ENCODE measurements around the gene VWA3B.

VWA3B gene

GRCh38 chr2:98335271-98335670 is 248.3 kb downstream of the VWA3B start:
- DNase-seq (ENCODE audit: low spot score) = no peak

GRCh38 chr2:98341241-98341640 is 254.3 kb downstream of the VWA3B start:
- DNase-seq (ENCODE audit: low spot score) = no peak

- DNase-seq (ENCODE audit: low spot score) = peak; percentile 39
Observed at GRCh38 chr2:98343285-98343684, 256.3 kb downstream of the VWA3B start.

GRCh38 chr2:98346311-98347236 is 259.6 kb downstream of the VWA3B start, which contains the start of gene CNGA3:
Gene CNGA3 (plus strand): TSS chr2:98346456. CDS start chr2:98369976, 23,520 bp downstream.
- DNase-seq (ENCODE audit: low spot score) = peak; percentile 62

DNA sequence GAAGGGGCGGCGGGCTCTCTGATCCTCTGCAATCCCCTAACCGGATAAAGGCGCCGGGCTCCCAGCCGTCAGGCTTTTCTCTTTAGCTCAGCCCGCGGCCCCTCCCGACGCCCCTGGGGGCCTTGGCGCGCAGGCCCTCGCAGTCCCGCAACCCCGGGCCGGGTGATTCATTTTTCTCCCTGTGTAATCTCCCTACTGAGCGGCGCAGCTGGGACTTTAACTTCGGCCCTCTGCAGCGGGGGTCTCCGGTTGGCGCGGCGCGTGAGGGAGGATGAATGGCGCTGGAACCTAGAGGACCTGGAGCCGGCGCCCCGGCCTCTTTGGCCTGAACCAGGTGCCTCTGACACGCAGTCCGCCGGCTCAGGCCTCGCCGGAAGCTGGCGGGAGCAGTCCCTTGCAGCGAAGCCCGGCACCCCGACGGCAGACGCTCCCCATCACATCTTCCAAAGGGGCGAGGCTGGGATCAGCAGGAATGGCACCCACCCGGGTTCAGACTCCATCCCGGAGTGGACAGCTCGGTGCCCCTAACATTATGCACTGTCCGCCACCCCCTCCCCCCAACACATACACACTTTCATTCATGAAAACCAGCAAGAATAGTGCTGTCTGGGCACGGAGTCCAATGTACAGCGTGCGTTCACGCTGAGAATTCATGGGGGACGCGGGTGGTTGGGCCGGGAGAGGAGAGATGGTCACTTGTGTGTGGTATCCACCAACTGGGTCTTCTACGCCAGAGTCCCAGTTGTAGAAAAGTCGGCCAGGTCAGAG is 260.5 kb downstream of the VWA3B start:
- DNase-seq (ENCODE audit: low spot score) = peak; percentile 89

DNA sequence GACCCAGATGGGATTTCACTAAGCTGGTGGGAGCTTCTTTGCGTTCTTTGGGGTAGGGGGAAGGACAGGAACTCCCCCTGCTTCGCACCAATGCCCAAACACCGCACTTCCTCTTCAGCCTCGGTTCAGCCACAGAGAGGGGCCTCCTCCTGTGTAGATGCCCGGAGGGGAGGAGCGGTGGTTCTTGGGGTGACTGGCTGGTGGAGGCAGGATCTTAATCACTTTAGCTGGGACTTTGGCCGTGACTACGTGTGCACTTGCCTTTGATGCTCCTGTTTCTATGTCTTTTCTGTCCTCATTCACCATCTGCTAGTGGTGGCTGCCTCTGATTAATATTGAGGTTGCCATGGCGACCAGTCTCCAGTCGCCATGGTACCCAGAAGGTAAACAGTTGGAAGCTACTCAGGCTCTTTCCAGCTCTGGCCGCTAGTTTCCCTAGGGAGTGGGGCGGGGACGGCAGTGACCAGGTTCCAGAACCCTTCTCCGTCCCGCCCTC is 261.1 kb downstream of the VWA3B start:
- DNase-seq (ENCODE audit: low spot score) = peak; percentile 20

DNA sequence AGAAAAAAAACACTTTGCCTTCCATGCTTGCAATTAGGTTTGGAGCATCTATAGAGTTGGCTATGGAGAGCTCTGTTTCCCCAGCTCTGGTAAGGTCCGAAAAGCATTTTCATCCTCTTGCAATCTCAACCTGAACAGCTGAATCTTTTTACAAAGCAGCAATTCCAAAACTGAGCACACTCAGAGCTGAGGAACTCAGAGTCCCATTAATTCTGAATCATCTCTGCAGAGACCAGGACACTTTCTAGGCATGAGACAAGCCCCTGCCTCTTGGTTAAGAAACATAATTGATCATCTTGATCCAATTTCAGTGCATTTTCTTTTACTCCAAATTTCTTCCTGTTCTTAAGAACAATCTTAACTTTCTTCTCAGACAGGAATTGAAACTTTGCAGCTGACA is 263.4 kb downstream of the VWA3B start:
- no peak for DNase-seq (ENCODE audit: low spot score)

DNA sequence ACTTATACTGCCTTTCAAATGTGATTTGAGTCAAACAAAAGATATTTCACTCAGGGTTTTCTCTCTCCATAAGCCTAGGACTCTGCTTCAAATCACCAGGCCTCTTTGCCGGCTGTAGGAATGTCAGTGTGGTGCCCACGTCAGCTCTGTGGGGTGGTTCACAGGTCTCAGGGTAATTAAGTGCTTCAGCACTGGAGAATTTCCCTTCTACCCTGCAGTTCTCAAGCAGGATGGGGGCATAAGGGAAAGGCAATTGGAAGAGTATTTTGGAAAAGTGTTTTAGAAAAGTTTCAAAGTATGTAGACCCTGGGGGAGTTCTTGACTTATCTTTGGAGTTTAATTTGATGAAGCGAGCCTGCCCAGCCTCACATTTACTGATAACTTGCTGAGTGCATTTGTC is 268.9 kb downstream of the VWA3B start:
- no peak for DNase-seq (ENCODE audit: low spot score)

DNA sequence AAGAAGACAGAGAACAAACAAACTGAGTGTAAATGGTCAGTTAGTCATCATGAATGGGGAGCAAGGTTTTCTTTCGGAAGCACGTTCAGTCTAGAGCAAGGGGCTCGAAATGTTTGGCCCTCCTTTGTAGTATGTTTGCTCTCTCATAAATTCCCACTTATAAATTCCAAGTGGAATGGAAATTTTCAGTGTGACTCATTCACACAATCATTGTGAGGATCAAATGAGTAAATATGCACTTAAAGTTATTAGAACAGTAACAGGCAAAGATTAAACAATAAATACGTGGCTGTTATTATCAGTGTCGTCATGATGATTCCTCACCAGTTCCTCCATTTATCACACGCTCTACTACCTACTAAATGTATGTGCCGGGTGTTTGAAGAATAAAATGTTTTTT is 269.8 kb downstream of the VWA3B start:
- no peak for DNase-seq (ENCODE audit: low spot score)

DNA sequence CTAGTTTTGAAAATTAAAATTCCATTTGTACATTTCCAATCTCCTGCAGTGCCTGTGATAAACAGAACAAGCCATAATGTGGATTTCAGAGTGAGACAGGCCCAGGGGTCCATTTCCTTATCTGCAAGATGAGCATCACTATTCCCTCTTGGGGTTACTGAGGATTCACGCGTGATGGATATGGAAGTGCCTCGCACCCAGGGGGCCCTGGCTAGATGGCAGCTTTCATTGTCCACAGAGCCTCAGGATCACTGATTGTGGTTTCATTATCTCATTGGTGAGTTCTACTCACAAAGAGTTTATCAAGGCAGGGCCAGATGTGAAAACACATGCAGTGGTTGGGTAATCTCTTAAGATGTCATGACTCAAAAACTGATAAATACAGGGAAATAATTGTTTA is 270.9 kb downstream of the VWA3B start:
- DNase-seq (ENCODE audit: low spot score) = no peak

DNA sequence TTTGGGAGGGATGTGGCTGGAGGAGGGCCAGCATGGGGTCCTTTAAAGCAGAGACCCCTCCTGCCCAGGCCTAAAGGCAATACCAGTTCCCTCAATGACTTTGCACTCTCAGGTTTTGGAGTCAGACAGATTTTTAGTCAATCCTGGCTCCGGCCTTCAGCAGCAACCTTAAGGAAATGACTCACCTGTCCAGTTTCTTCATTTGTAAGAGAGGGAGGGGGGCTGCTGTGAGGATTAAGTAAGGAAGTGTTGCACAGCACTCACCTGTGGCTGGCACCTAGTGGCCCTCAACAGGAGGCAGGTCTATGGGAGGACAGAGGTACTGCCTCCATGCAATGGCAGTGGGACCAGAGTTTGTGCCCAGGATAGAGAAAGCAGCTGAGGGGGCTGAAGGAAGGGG is 273.0 kb downstream of the VWA3B start:
- no peak for DNase-seq (ENCODE audit: low spot score)

Data from D341Med (cell line).